H9 (cell line): ENCODE results near the gene RAB11FIP4. TPM values are rescaled to one million over a fixed set of nuclear protein-coding genes. Genes with fewer than 3 reads are reported as not detected.

Source experiments
- DNase-seq: peaks from one replicate; pipeline ENCODE4 v3.0.0-alpha.2; 2017
- H2AFZ ChIP-seq: one replicate; pipeline ENCODE4 v1.6.1; 2013; ENCODE audit warnings: mild to moderate bottlenecking, low read length, control low read depth, moderate library complexity
- H2AK5ac ChIP-seq: 2 replicates; pipeline ENCODE4 v1.6.1; 2013; ENCODE audit warnings: low read length, control low read depth, mixed read lengths; ENCODE audit not compliant: insufficient read length
- H2BK120ac ChIP-seq: one replicate; pipeline ENCODE4 v1.6.1; 2013; ENCODE audit warnings: low read depth, mild to moderate bottlenecking, low read length, control low read depth, inconsistent platforms; ENCODE audit not compliant: poor library complexity, severe bottlenecking
- H2BK12ac ChIP-seq: 2 replicates; pipeline ENCODE4 v1.6.1; 2013; ENCODE audit warnings: low read length, control low read depth, mixed read lengths, low read depth; ENCODE audit not compliant: insufficient read length
- H2BK15ac ChIP-seq: 2 replicates; pipeline ENCODE4 v1.6.1; 2013; ENCODE audit warnings: low read depth, low read length, control low read depth
- H2BK20ac ChIP-seq: one replicate; pipeline ENCODE4 v1.6.1; 2013; ENCODE audit warnings: low read depth, mild to moderate bottlenecking, low read length, control low read depth, inconsistent platforms; ENCODE audit not compliant: poor library complexity, severe bottlenecking
- H2BK5ac ChIP-seq: 2 replicates; pipeline ENCODE4 v1.6.1; 2013; ENCODE audit warnings: low read length, control low read depth, mixed read lengths; ENCODE audit not compliant: insufficient read length
- H3K14ac ChIP-seq: 2 replicates; pipeline ENCODE4 v1.6.1; 2013; ENCODE audit warnings: low read length, control low read depth; ENCODE audit not compliant: insufficient read depth
- H3K18ac ChIP-seq: 2 replicates; pipeline ENCODE4 v1.6.1; 2013; ENCODE audit warnings: low read depth, mild to moderate bottlenecking, mixed read lengths, low read length, control low read depth; ENCODE audit not compliant: insufficient read length
- H3K23ac ChIP-seq: 2 replicates; pipeline ENCODE4 v1.6.1; 2013; ENCODE audit warnings: low read length, control low read depth, mixed read lengths, low read depth; ENCODE audit not compliant: insufficient read length
- H3K23me2 ChIP-seq: 2 replicates; pipeline ENCODE4 v1.6.1; 2013; ENCODE audit warnings: low read depth, mild to moderate bottlenecking, mixed read lengths, low read length, control low read depth; ENCODE audit not compliant: insufficient read length, poor library complexity, severe bottlenecking
- H3K27ac ChIP-seq: 2 replicates; pipeline ENCODE4 v1.5.1; 2013; ENCODE audit warnings: low read length, control low read depth, mixed read lengths, low read depth; ENCODE audit not compliant: insufficient read length
- H3K27me3 ChIP-seq: 2 replicates; pipeline ENCODE4 v1.6.1; 2013; ENCODE audit warnings: low read length, control low read depth, inconsistent platforms; ENCODE audit not compliant: insufficient read depth
- H3K4ac ChIP-seq: 2 replicates; pipeline ENCODE4 v1.6.1; 2013; ENCODE audit warnings: low read depth, mild to moderate bottlenecking, control low read depth, inconsistent platforms, low read length, moderate library complexity
- H3K4me1 ChIP-seq: 2 replicates; pipeline ENCODE4 v1.6.1; 2013; ENCODE audit warnings: low read length, control low read depth, inconsistent platforms; ENCODE audit not compliant: insufficient read depth
- H3K4me2 ChIP-seq: 2 replicates; pipeline ENCODE4 v1.6.1; 2013; ENCODE audit warnings: low read length, control low read depth, mixed read lengths; ENCODE audit not compliant: insufficient read length, insufficient read depth
- H3K56ac ChIP-seq: 2 replicates; pipeline ENCODE4 v1.6.1; 2013; ENCODE audit warnings: low read depth, mild to moderate bottlenecking, mixed read lengths, low read length, control low read depth; ENCODE audit not compliant: insufficient read length
- H3K79me1 ChIP-seq: 2 replicates; pipeline ENCODE4 v1.6.1; 2013; ENCODE audit warnings: low read depth, mild to moderate bottlenecking, moderate library complexity, low read length, control low read depth, inconsistent platforms; ENCODE audit not compliant: insufficient read depth, poor library complexity, severe bottlenecking
- H3K79me2 ChIP-seq: 2 replicates; pipeline ENCODE4 v1.6.1; 2013; ENCODE audit warnings: low read length, control low read depth, inconsistent platforms; ENCODE audit not compliant: insufficient read depth
- H3K9ac ChIP-seq: 2 replicates; pipeline ENCODE4 v1.6.1; 2013; ENCODE audit warnings: low read length, control low read depth, mixed read lengths; ENCODE audit not compliant: insufficient read length; ENCODE audit errors: extremely low read depth
- H3K9me3 ChIP-seq: one replicate; pipeline ENCODE4 v1.6.1; 2013; ENCODE audit warnings: low read depth, low read length, inconsistent platforms; ENCODE audit not compliant: control insufficient read depth
- H3T11ph ChIP-seq: one replicate; pipeline ENCODE4 v1.6.1; 2013; ENCODE audit warnings: mild to moderate bottlenecking, low read length, control low read depth, inconsistent platforms
- H4K20me1 ChIP-seq: one replicate; pipeline ENCODE4 v1.6.1; 2013; ENCODE audit not compliant: control insufficient read depth, insufficient read length, insufficient read depth
- H4K5ac ChIP-seq: 2 replicates; pipeline ENCODE4 v1.6.1; 2013; ENCODE audit warnings: low read depth, mild to moderate bottlenecking, mixed read lengths, low read length, control low read depth; ENCODE audit not compliant: insufficient read length
- H4K8ac ChIP-seq: replicated peaks from 2 replicates; pipeline ENCODE4 v1.6.1; 2013; ENCODE audit warnings: low read length, control low read depth, mixed read lengths, low read depth; ENCODE audit not compliant: insufficient read length
- H4K91ac ChIP-seq: 2 replicates; pipeline ENCODE4 v1.6.1; 2013; ENCODE audit warnings: low read depth, mild to moderate bottlenecking, moderate library complexity, mixed read lengths, low read length, control low read depth; ENCODE audit not compliant: insufficient read length
- H3K27ac Mint-ChIP-seq, 3 experiments: 2 replicates in 2 of 3; 3 replicates in 1 of 3; pipeline ENCODE4 v1.8.0; 2020 to 2021; ENCODE audit warnings: mixed read lengths in 3 of 3, mild to moderate bottlenecking in 1 of 3, moderate library complexity in 1 of 3
- H3K27me3 Mint-ChIP-seq: 2 replicates; pipeline ENCODE4 v1.8.0; 2021; ENCODE audit warnings: low read depth, mild to moderate bottlenecking, moderate library complexity, mixed read lengths
- H3K36me3 Mint-ChIP-seq, 3 experiments: 2 replicates in 2 of 3; 3 replicates in 1 of 3; pipeline ENCODE4 v1.8.0; 2020 to 2021; ENCODE audit warnings: low read depth in 3 of 3, mixed read lengths in 3 of 3; ENCODE audit not compliant: insufficient read depth in 1 of 3
- H3K4me1 Mint-ChIP-seq, 2 experiments: 2 replicates each; pipeline ENCODE4 v1.8.0; 2020; ENCODE audit warnings: mixed read lengths in 2 of 2
- H3K4me3 Mint-ChIP-seq, 2 experiments: 2 replicates in 1 of 2; 3 replicates in 1 of 2; pipeline ENCODE4 v1.8.0; 2020 to 2021; ENCODE audit warnings: mild to moderate bottlenecking in 2 of 2, mixed read lengths in 2 of 2, moderate library complexity in 1 of 2
- H3K9me3 Mint-ChIP-seq, 2 experiments: 2 replicates in 1 of 2; 3 replicates in 1 of 2; pipeline ENCODE4 v1.8.0; 2020; ENCODE audit warnings: mild to moderate bottlenecking in 2 of 2, mixed read lengths in 2 of 2, moderate library complexity in 1 of 2
- WGBS: extraction: QIAGEN DNeasy Blood & Tissue Kit; methylation state at CpG from one replicate; pipeline ENCODE4 v1.1.7; 2013; ENCODE audit warnings: missing lambda C conversion rate, low lambda C conversion rate, mixed read lengths; ENCODE audit not compliant: insufficient read length; ENCODE audit errors: extremely low coverage; 5-methylcytosine and 5-hydroxymethylcytosine counted together
- total RNA-seq: library from RNA; stranded (reverse); gene quantifications from 2 replicates; pipeline ENCODE4 v1.2.1, GENCODE V29; 2021
- TF ChIP-seq, protein P1 (sequence below): fragments of 200-600 bp; sonication (generic); conservative IDR thresholded peaks from 3 replicates; pipeline ENCODE4 v1.8.0; 2021; ENCODE audit warnings: antibody characterized with exemption, mild to moderate bottlenecking

The RAB11FIP4 gene
- total RNA-seq, 1 experiment from 2014 or later, result 25.7 TPM

DNA sequence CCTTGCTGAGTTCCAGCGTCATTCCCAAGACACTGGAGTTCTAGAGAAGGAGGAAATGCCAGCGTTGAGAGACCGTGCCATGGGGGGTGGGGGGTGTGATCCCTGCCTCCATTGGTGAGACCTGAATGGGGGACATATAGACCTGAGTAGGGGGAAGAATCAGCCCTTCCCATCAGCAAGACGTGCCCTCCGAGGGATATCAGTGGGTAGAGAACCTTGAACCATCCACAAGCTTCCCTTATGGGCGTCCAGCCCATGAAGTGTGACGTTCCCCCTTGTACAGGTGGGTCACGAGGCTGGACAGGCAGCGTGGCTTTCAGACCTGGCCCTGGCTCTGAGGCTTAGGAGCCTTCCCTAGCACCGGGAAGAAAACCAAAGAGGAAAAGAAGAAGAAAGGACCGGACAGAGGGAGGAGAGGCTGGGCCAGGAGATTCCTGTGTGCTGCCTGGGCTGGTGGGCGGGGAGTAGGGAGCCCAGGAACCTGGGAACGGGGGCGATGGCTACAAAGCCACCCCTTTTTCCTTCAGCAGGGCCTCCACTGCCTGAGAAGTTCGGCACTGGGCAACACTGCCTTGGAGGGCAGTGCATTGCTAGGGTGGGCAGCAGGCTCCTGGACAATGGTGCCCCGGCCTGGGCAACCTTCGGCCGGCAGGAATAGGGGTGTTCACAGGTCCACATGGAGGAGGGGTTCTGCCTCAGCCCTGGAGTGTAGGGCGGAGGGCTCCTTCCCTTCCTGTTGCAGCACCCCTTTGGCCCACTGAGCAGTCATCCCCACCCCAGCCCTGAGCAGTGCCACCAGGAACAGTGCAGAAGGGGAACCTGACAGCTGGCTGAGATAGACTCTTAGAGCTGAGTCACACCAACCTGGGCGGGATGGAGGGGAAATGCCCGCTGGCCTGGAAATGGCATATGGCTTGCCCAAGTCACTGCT, 7.2 kb downstream of the RAB11FIP4 start:
- Histone ChIP-seq H3K9me3 (no peaks in the 10 kb centered on the region), H2BK5ac (no peak overlapping the region), H3K14ac (no peak overlapping the region), H2AFZ (no peak overlapping the region), H3K4ac (no peak overlapping the region), H2BK15ac (no peak overlapping the region), H3K79me2 (no peaks in the 10 kb centered on the region), H3K18ac (no peak overlapping the region), H3K4me1 (no peaks in the 10 kb centered on the region), H3K56ac (no peak overlapping the region), H3K27me3 (no peaks in the 10 kb centered on the region), H3K4me2 (no peak overlapping the region), H3T11ph (no peak overlapping the region), H2BK12ac (no peak overlapping the region), H4K20me1 (peaks cover 3% of the 10 kb centered on the region), H3K23ac (no peak overlapping the region), H4K8ac (no peak overlapping the region), H4K91ac (no peak overlapping the region), H3K23me2 (no peaks in the 10 kb centered on the region), H2BK20ac (no peak overlapping the region), H4K5ac (no peak overlapping the region), H3K27ac (no peak overlapping the region), H3K79me1 (no peaks in the 10 kb centered on the region), H2BK120ac (no peak overlapping the region), H3K9ac (no peak overlapping the region), H2AK5ac (no peak overlapping the region)
- peak; percentile 25 for DNase-seq
- Mint-ChIP-seq H3K36me3 (no peaks in the 10 kb centered on the region), H3K27ac (peak overlapping the region in 1 of 3 experiments; percentile 87; a peak in 1 of 7 replicates), H3K4me3 (no peak overlapping the region; a peak in 1 of 5 replicates), H3K4me1 (peaks cover 2 to 6% of the 10 kb centered on the region in 2 experiments; a peak in 3 of 4 replicates), H3K27me3 (peaks cover 11% of the 10 kb centered on the region), H3K9me3 (no peaks in the 10 kb centered on the region)
- TF ChIP-seq, protein P1, sequence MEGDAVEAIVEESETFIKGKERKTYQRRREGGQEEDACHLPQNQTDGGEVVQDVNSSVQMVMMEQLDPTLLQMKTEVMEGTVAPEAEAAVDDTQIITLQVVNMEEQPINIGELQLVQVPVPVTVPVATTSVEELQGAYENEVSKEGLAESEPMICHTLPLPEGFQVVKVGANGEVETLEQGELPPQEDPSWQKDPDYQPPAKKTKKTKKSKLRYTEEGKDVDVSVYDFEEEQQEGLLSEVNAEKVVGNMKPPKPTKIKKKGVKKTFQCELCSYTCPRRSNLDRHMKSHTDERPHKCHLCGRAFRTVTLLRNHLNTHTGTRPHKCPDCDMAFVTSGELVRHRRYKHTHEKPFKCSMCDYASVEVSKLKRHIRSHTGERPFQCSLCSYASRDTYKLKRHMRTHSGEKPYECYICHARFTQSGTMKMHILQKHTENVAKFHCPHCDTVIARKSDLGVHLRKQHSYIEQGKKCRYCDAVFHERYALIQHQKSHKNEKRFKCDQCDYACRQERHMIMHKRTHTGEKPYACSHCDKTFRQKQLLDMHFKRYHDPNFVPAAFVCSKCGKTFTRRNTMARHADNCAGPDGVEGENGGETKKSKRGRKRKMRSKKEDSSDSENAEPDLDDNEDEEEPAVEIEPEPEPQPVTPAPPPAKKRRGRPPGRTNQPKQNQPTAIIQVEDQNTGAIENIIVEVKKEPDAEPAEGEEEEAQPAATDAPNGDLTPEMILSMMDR, result no peak
- WGBS, result no CpG with 5 or more reads among the region's 21 CpGs
